HG03060 (cell line): ENCODE data around the gene NACA2.
"Not testable (repeated sequence)": the region's sequence is repeated elsewhere in the genome, so short reads cannot be mapped to it uniquely, and the experiment has no call there.

Source experiments
- ATAC-seq: cut with Tn5 transposase; IDR thresholded peaks from one replicate; pipeline ENCODE4 v1.9.1; 2021; ENCODE audit warnings: low read depth, moderate number of reproducible peaks; ENCODE audit not compliant: unreplicated experiment

NACA2 gene

GRCh38 chr17:61600621-61601020, 9.6 kb upstream of the NACA2 start:
- ATAC-seq: no peak

- no peak for ATAC-seq
Measured at GRCh38 chr17:61599608-61600007, 8.6 kb upstream of the NACA2 start.

- ATAC-seq: no peak
Measured at GRCh38 chr17:61598014-61598413, 7.0 kb upstream of the NACA2 start.

- ATAC-seq: no peak
Measured at GRCh38 chr17:61597607-61598006, 6.6 kb upstream of the NACA2 start.

GRCh38 chr17:61595418-61596186, 4.6 kb upstream of the NACA2 start:
- ATAC-seq: no peak

GRCh38 chr17:61594294-61594825, 3.3 kb upstream of the NACA2 start:
- no peak for ATAC-seq

GRCh38 chr17:61593426-61593825, 2.4 kb upstream of the NACA2 start:
- ATAC-seq: no peak

GRCh38 chr17:61591930-61592329, 911 bp upstream of the NACA2 start:
- ATAC-seq: no peak

GRCh38 chr17:61589990-61590389, 1.0 kb downstream of the NACA2 start:
- ATAC-seq: no peak

- no peak for ATAC-seq
Measured at GRCh38 chr17:61587807-61588660, 3.0 kb downstream of the NACA2 start.

- no peak for ATAC-seq
Measured at GRCh38 chr17:61587242-61587641, 3.8 kb downstream of the NACA2 start.

GRCh38 chr17:61586622-61587021, 4.4 kb downstream of the NACA2 start:
- ATAC-seq: not testable (repeated sequence)

GRCh38 chr17:61586031-61586566, 4.9 kb downstream of the NACA2 start:
- ATAC-seq: no peak

- no peak for ATAC-seq
Measured at GRCh38 chr17:61584866-61585265, 6.2 kb downstream of the NACA2 start.

- no peak for ATAC-seq
Measured at GRCh38 chr17:61584266-61584665, 6.8 kb downstream of the NACA2 start.

- ATAC-seq: no peak
Measured at GRCh38 chr17:61583660-61584264, 7.3 kb downstream of the NACA2 start.

GRCh38 chr17:61583242-61583641, 7.8 kb downstream of the NACA2 start:
- no peak for ATAC-seq

- ATAC-seq: no peak
Measured at GRCh38 chr17:61582593-61582992, 8.4 kb downstream of the NACA2 start.

GRCh38 chr17:61581611-61582349, 9.2 kb downstream of the NACA2 start:
- no peak for ATAC-seq

GRCh38 chr17:61580502-61580901, 10.5 kb downstream of the NACA2 start:
- no peak for ATAC-seq
